ENCODE measurements around the gene CRYZ.
"Not testable (repeated sequence)": the region's sequence is repeated elsewhere in the genome, so short reads cannot be mapped to it uniquely, and the experiment has no call there.

Gene CRYZ

DNA sequence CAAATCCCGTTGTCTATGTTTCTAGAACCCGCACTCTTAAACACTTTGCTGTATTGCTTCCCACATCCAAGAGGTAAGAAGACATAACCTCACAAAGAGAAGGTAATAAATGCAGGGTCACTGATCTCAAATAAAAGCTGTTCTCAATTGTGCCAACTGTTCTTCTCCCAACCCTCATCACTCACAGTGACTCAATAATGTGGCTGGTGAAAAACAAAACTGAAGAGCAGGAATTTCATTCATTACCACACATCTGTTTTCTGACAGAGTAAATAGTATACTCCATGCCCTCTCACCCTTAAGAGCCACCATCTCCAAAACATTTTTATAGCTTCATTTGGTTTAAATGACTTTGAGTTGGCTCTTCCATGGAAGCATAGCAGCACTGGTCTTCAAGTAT lies 53.0 kb downstream of the CRYZ start:
- peak; percentile 27 to 51 for DNase-seq

DNA sequence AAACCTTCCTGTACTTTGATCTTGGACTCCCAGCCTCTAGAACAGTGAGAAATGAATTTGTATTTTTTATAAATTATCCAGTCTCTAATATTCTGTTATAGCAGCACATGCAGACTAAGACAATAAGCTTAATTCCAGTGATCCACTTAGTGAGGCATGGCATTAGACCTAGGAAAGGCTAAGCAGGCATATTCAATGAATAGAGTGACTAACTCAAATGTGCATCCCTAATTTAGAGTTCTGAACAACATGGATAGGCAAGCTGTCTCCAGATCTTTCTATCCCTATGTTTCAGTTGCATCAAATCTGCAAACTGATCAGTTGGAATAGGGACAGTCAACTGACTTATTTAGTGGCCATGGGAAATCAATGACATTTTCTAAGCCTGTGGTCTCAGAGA lies 54.9 kb downstream of the CRYZ start:
- no peak for DNase-seq

DNA sequence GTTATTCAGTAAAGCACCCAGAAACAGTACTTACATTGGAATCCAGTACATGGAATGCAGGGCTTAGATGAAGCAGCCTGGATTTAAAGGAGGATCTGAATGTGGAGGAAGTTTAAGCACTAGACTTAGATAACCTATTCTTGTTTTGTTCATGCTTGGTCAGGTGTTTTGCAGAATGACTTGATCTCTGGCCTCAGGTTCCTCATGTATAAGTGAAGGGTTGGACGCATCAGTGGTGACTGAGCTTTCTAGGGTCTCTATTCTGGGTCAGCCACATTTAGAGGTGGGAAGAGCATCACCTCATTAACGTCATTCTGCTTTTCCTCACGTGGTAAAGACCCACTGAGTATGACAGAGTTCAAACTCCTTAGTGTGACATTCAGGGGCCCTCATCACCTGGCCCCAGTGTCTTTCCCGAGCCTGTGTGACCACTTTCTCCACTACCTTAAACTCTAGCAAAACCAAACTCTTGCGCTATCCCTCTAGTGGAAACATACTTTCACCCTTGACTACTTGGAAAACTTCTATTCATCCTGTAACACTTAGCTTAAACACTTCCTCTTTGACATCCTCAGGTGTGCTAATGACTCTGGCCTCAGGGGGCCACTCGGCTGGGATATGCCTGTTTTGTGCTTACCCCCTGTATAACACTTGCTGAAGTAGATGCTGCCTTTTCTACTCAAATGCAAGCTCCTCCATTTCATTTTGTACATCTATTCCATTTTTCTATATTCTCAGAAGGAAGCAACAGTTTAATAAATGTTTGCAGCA lies 58.4 kb downstream of the CRYZ start:
- DNase-seq: no peak

DNA sequence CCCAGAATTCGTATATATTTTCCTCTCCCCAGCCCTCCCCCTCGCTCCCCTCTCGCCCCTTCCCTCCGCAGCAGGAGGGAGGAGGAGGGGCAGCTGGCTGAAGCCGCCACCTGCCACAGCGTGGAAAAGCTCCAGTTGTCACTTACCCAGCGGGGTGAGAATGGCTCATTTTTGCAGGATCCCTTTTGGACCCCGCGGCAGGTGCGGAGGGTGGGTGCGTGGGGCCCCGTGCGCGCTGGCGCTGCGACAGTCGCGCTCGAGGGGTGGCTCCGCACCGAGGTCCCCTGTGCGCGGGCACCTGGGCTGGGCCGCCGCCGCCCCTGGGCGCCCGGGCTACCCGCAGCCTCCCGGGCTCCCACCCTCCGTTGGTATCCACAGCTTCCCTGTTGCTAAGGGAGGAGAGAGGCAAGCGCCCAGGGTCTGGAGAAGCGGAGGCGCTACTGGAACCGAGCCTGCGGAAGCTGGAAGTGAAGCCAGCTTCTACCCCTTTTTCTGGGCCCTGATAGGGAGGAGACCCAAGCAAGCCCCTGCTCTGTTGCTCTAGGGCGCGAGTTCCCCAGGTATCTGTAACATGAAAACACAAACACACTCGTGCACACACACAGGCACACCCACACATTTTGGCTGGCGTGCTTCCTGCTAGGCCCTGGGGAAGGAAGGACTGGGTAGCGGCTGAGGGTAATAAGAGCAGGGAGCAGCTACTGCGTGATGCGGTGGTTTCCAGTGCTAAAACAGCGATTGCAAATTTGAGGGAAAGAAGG lies 59.3 kb downstream of the CRYZ start, which contains the start of gene ERICH3:
TSS of gene ERICH3 (minus strand) at position 442 of the 761 bp plus-strand sequence. CDS start at position 169, 273 bp downstream.
- DNase-seq: no peak

DNA sequence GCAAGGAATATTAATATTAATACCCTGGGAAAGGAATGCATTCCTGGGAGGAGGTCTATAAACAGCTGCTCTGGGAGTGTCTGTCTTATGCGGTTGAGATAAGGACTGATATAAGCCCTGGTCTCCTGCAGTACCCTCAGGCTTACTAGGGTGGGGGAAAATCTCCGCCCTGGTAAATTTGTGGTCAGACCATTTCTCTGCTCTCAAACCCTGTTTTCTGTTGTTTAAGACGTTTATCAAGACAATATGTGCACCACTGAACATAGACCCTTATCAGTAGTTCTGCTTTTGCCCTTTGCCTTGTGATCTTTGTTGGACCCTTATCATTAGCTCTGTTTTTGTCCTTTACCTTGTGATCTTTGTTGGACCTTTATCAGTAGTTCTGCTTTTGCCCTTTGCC lies 62.0 kb downstream of the CRYZ start:
- not testable (repeated sequence) for DNase-seq
